Subcutaneous adipose tissue (tissue), 4 donors: ENCODE results near the gene BTN2A1. TPM values are rescaled to one million over a fixed set of nuclear protein-coding genes. Genes with fewer than 3 reads are reported as not detected.

Experiments
- total RNA-seq, 4 donors: library from RNA; depleted of rRNA; stranded (reverse); fragments of >200 nt; gene quantifications; one replicate each; pipeline ENCODE4 v1.1.0, GENCODE V29; 2016
- TF ChIP-seq, protein P1 (sequence below): fragments of 450-650 bp; IDR thresholded peaks from one replicate; pipeline ENCODE4 v1.5.1; 2016; ENCODE audit warnings: low read depth, mild to moderate bottlenecking, control low read depth, antibody characterized with exemption, moderate library complexity

BTN2A1 gene
- total RNA-seq, 4 donors from 2014 or later, result 11.6 to 20.7 (median 16.4) TPM

DNA sequence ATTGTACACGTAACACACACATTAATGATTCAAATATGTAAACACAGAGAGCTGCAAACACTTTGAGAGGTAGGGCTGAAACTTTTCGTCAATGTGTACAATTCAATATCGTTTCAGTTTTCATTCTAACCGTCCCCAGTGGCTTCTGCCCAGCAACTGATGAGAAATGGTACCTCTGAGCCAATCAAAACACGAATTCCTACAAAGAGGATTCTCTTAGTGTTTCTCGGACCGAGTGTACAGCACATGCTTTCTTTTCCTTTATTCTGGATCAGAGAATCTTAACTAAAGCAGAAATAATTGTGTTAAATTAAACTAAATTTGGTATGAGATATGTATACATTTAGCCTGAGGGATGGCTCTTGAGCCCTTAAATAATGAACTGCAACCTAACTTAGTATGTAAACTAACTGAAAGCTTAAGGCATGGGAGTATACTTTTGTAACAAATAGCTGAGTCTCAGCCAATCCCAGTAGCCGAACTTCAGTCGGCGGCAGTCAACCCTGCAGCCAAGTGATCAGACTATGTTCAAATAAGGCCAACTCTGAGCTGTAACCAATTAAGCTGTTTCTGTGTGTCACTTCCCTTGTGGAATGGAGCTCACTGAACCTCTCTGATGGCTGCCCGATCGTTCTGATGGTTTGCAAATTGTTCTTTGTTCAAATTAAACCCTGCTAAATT, 16.1 kb downstream of the BTN2A1 start:
- TF ChIP-seq, protein P1, sequence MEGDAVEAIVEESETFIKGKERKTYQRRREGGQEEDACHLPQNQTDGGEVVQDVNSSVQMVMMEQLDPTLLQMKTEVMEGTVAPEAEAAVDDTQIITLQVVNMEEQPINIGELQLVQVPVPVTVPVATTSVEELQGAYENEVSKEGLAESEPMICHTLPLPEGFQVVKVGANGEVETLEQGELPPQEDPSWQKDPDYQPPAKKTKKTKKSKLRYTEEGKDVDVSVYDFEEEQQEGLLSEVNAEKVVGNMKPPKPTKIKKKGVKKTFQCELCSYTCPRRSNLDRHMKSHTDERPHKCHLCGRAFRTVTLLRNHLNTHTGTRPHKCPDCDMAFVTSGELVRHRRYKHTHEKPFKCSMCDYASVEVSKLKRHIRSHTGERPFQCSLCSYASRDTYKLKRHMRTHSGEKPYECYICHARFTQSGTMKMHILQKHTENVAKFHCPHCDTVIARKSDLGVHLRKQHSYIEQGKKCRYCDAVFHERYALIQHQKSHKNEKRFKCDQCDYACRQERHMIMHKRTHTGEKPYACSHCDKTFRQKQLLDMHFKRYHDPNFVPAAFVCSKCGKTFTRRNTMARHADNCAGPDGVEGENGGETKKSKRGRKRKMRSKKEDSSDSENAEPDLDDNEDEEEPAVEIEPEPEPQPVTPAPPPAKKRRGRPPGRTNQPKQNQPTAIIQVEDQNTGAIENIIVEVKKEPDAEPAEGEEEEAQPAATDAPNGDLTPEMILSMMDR, result no peak

DNA sequence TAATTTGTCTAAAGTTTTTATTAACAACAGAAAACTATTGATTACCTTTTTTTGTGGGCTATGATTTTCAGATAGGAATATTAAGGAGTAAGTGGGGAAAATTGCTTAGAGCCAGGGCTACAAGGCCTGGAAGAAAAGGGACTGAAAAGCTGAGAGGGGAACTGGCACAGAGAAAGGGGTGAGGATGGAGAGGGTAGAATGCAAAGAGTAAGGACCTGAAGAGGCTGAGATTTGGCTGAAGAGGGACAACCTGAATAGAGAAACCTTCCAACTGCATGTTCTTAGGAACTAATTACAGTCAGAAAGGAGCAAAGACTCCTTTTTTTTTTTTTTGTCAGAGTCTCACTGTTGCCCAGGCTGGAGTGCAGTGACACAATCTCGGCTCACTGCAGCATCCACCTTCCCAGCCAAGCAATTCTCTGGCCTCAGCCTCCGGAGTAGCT, 16.7 kb downstream of the BTN2A1 start:
- TF ChIP-seq, protein P1, result no peak

GRCh38 chr6:26475823-26476729, 18.3 kb downstream of the BTN2A1 start:
- TF ChIP-seq, protein P1, result no peak

DNA sequence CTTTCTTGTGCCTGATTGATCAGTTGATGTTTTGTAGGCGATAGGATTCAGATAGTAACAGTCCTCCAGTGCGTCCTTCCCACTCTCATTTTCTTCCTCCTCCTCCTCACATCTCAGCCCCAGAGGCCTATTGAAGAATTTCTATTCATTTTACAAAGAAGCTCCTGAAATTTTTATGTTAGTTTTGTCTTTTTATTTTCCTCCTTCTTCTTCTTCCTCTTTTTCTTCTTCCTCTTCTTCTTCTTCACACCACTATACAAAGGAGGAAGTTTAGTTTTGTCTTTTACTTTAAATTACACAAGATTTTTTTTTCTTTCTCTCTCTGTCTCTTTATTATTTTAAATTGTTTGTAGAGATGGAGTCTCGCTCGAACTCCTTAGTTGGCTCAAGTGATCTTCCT, 19.1 kb downstream of the BTN2A1 start:
- TF ChIP-seq, protein P1, result no peak

GRCh38 chr6:26477426-26477825, 19.7 kb downstream of the BTN2A1 start:
- TF ChIP-seq, protein P1, result no peak

DNA sequence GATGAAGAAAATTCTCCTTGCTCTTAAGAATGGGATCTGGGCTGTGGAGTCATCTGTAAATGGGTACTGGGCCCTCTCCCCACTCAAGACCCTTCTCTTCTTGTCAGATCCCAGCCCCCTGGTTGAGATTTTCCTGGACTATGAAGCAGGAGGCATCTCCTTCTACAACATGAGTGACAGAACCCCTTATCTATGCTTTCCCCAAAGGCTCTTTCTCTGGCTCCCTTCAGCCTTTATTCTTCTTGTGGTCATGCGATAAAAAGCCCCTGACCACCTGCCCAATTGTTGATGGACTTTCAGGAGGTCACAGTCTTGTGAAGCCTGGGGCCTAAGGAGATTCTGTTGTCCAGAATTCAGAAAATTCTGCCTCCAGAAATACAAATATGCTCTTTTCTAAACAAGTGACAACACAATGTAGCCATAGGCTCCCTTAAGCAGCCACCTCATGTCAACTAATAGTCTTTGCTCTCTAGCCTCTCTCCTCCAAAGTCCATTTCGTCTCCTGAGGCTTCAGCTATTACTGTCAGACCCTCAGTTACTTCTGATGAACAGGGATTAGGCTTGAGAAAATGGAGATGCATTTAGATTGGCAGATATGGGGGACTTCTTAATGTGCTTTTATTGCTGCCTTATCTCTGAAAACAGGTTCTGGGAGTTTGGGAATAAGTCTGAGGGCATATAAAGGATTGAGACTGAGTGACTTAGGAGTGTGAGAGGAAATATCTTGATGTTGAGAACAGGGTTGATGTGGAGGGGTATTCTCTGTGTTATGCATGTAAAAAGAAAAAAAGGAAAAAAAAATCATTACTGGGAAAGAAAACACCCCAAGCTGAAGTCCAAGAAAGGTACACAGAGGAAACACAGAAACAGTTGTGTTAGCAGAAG, 20.6 kb downstream of the BTN2A1 start:
- TF ChIP-seq, protein P1, result no peak
